SK-N-SH (cell line): ENCODE measurements around the gene C11orf86. TPM values are rescaled to one million over a fixed set of nuclear protein-coding genes. Genes with fewer than 3 reads are reported as not detected.

Source experiments
- CTCF ChIA-PET: fragments of 300-600, 350-600 bp; formaldehyde crosslinking; extraction: SDS; loops from one replicate; lab custom pipeline; 2021; lab: Yijun Ruan, JAX
- POLR2A ChIA-PET: fragments of 350-600 bp; sonication (Branson Sonifier 250); formaldehyde crosslinking; extraction: SDS; loops from one replicate; lab custom pipeline; 2020; ENCODE audit warnings: antibody characterized with exemption, inconsistent platforms; lab: Yijun Ruan, JAX
- DNase-seq: peaks from one replicate; pipeline ENCODE4 v3.0.0; 2012
- H2AFZ ChIP-seq: fragments of 200-600 bp; sonication (generic); 2 replicates; pipeline ENCODE4 v1.8.1; 2016; ENCODE audit warnings: antibody characterized with exemption, mild to moderate bottlenecking, low read depth
- H3F3A ChIP-seq: fragments of 200-600 bp; sonication (generic); replicated peaks from 2 replicates; pipeline ENCODE3; 2016; ENCODE audit warnings: antibody characterized with exemption, mild to moderate bottlenecking; ENCODE audit not compliant: insufficient read depth
- H3K27ac ChIP-seq, 2 experiments: fragments of 200-500 bp in 1 of 2; fragments of 200-600 bp in 1 of 2; sonication (Bioruptor generic) in 1 of 2; sonication (generic), shearing (Covaris generic) in 1 of 2; 2 replicates each; pipeline versions ENCODE4 v1.5.1 to v1.6.1; 2014 to 2016; ENCODE audit warnings: low read depth in 2 of 2, inconsistent platforms in 1 of 2, low read length in 1 of 2, mild to moderate bottlenecking in 1 of 2, mixed read lengths in 1 of 2
- H3K27me3 ChIP-seq: fragments of 200-600 bp; sonication (generic), shearing (Covaris generic); 2 replicates; pipeline ENCODE4 v1.6.1; 2016; ENCODE audit warnings: mixed run types; ENCODE audit not compliant: insufficient read depth
- H3K36me3 ChIP-seq, 2 experiments: fragments of 200-500 bp in 1 of 2; fragments of 200-600 bp in 1 of 2; sonication (Bioruptor generic) in 1 of 2; sonication (generic) in 1 of 2; replicated peaks in 1 of 2; 2 replicates each; pipeline versions ENCODE3 to v1.5.1; 2014 to 2016; ENCODE audit warnings: low read length in 1 of 2, mild to moderate bottlenecking in 1 of 2; ENCODE audit not compliant: insufficient read depth in 2 of 2, control insufficient read depth in 1 of 2
- H3K4me1 ChIP-seq, 2 experiments: fragments of 200-500 bp in 1 of 2; fragments of 200-600 bp in 1 of 2; sonication (Bioruptor generic) in 1 of 2; sonication (generic), shearing (Covaris generic) in 1 of 2; 2 replicates each; pipeline versions ENCODE4 v1.5.1 to v1.6.1; 2014 to 2016; ENCODE audit warnings: low read depth in 1 of 2, low read length in 1 of 2, mixed run types in 1 of 2; ENCODE audit not compliant: insufficient read depth in 2 of 2, control insufficient read depth in 1 of 2
- H3K4me2 ChIP-seq: fragments of 200-600 bp; sonication (generic), shearing (Covaris generic); 2 replicates; pipeline ENCODE4 v1.6.1; 2017; ENCODE audit warnings: mixed run types
- H3K4me3 ChIP-seq, 2 experiments: fragments of 200-500 bp in 1 of 2; fragments of 200-600 bp in 1 of 2; sonication (Bioruptor generic) in 1 of 2; sonication (generic), shearing (Covaris generic) in 1 of 2; 2 replicates each; pipeline versions ENCODE4 v1.5.1 to v1.8.1; 2014 to 2016; ENCODE audit warnings: low read depth in 2 of 2, inconsistent platforms in 1 of 2, low read length in 1 of 2, mild to moderate bottlenecking in 1 of 2, mixed read lengths in 1 of 2, moderate library complexity in 1 of 2
- H3K79me2 ChIP-seq: fragments of 200-600 bp; sonication (generic); 2 replicates; pipeline ENCODE4 v1.8.1; 2017; ENCODE audit warnings: mild to moderate bottlenecking; ENCODE audit not compliant: insufficient read depth
- H3K9ac ChIP-seq: fragments of 200-600 bp; sonication (generic); 2 replicates; pipeline ENCODE4 v1.6.1; 2017; ENCODE audit warnings: mixed run types
- H3K9me2 ChIP-seq: fragments of 200-600 bp; sonication (generic); 2 replicates; pipeline ENCODE4 v1.6.1; 2017; ENCODE audit warnings: mixed run types
- H3K9me3 ChIP-seq: fragments of 200-600 bp; sonication (generic); 2 replicates; pipeline ENCODE4 v1.6.1; 2017; ENCODE audit warnings: mixed run types, mild to moderate bottlenecking, moderate library complexity
- H4K20me1 ChIP-seq: fragments of 200-600 bp; sonication (generic); 2 replicates; pipeline ENCODE4 v1.6.1; 2017; ENCODE audit warnings: mild to moderate bottlenecking, mixed run types; ENCODE audit not compliant: insufficient read depth
- CHD2 ChIP-seq: fragments of 150-350 bp; IDR thresholded peaks from 2 replicates; pipeline ENCODE4 v1.6.1; 2018; ENCODE audit warnings: low read length; ENCODE audit not compliant: partially characterized antibody
- ELF1 ChIP-seq: IDR thresholded peaks from 2 replicates; pipeline ENCODE4 v1.4.0; 2012
- EZH2phosphoT487 ChIP-seq: fragments of 200-600 bp; sonication (generic); IDR thresholded peaks from 2 replicates; pipeline ENCODE4 v1.6.1; 2017; ENCODE audit warnings: low read depth, mixed run types, mild to moderate bottlenecking, antibody characterized with exemption, moderate library complexity, borderline replicate concordance
- FOSL2 ChIP-seq: IDR thresholded peaks from 2 replicates; pipeline ENCODE4 v1.4.0; 2012; ENCODE audit warnings: low read depth, mild to moderate bottlenecking, moderate library complexity, borderline replicate concordance
- FOXJ3 ChIP-seq: sonication (generic); formaldehyde crosslinking; IDR thresholded peaks from 2 replicates; pipeline ENCODE4 v1.5.1; 2020; ENCODE audit warnings: mild to moderate bottlenecking, missing genetic modification reagents
- FOXM1 ChIP-seq: IDR thresholded peaks from 2 replicates; pipeline ENCODE4 v1.4.0; 2012; ENCODE audit warnings: low read depth, mild to moderate bottlenecking
- JUND ChIP-seq: IDR thresholded peaks from 2 replicates; pipeline ENCODE4 v1.4.0; 2012
- MEF2A ChIP-seq: IDR thresholded peaks from 2 replicates; pipeline ENCODE4 v1.4.0; 2012; ENCODE audit warnings: low read depth, borderline replicate concordance
- MXI1 ChIP-seq: IDR thresholded peaks from 2 replicates; pipeline ENCODE4 v1.6.1; 2012; ENCODE audit warnings: mild to moderate bottlenecking, low read depth, low read length, improper control_type of control experiment
- NFIC ChIP-seq: IDR thresholded peaks from 2 replicates; pipeline ENCODE4 v1.4.0; 2012; ENCODE audit warnings: borderline replicate concordance
- POLR2AphosphoS5 ChIP-seq: IDR thresholded peaks from 2 replicates; pipeline ENCODE4 v1.6.1; 2012; ENCODE audit warnings: low read depth, low read length
- RXRA ChIP-seq: IDR thresholded peaks from 2 replicates; pipeline ENCODE4 v1.4.0; 2012; ENCODE audit warnings: low read depth, mild to moderate bottlenecking, borderline replicate concordance
- SIN3A ChIP-seq: IDR thresholded peaks from 2 replicates; pipeline ENCODE4 v1.6.1; 2012; ENCODE audit warnings: low read depth, mild to moderate bottlenecking, low read length, moderate library complexity, borderline replicate concordance
- WGBS: methylation state at CpG from one replicate; pipeline ENCODE4 v1.1.6; 2017; ENCODE audit warnings: low lambda C conversion rate; 5-methylcytosine and 5-hydroxymethylcytosine counted together
- polyA plus RNA-seq, 3 experiments: library from polyadenylated mRNA; depleted of rRNA; stranded (reverse); fragments of >200 nt; gene quantifications; 2 replicates each; pipeline ENCODE4 v1.2.3, GENCODE V29; 2012
- TF ChIP-seq, protein P1 (sequence below): IDR thresholded peaks from 2 replicates; pipeline ENCODE4 v1.4.0; 2012; ENCODE audit warnings: low read depth
- TF ChIP-seq, protein P2 (sequence below): IDR thresholded peaks from 2 replicates; pipeline ENCODE4 v1.6.1; 2012; ENCODE audit warnings: mild to moderate bottlenecking, low read depth, low read length, moderate library complexity
- TF ChIP-seq, protein P3 (sequence below): fragments of 150-350 bp; IDR thresholded peaks from 2 replicates; pipeline ENCODE4 v1.6.1; 2017; ENCODE audit warnings: antibody characterized with exemption, low read length, low read depth, borderline replicate concordance
- TF ChIP-seq, protein P4 (sequence below): IDR thresholded peaks from 2 replicates; pipeline ENCODE4; 2012

The C11orf86 gene
- polyA plus RNA-seq, 1 of the 3 experiments (the other 2 are of a cell fraction), result 0.08 TPM

DNA sequence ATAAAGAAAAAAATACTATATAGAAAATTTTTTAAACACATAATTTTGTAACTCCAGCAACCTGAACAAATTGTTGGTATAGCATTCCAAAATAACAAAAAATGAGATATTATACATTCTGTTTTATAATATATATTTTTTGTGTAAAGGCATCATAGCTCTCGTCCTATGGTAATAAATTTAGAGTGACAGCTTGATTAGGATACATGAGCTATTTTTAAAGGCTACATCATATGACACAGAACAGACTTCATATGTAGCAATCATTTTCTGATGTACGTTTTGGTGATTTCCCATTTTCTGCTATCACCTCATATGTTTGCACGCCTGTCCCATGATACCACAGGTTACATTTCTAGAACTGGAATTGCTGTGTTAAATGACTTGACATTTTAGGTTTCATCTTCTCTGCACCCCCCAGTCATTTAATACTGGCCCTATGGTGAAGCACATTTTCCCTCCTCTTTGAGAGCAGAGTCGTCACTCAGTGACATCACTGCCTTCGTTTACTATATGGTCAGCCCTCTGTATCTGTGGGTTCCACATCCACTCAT lies 36.4 kb upstream of the C11orf86 start:
- no peak overlapping the region for H3K27ac ChIP-seq
- no peaks in the 10 kb centered on the region for H3K9me2 ChIP-seq
- TF ChIP-seq FOXJ3 (CRISPR knock-in tag) (no peak), MXI1 (no peak), FOSL2 (no peak), RXRA (no peak), SIN3A (no peak), FOXM1 (no peak), POLR2AphosphoS5 (no peak), EZH2phosphoT487 (no peak), MEF2A (no peak), CHD2 (no peak), ELF1 (no peak)
- TF ChIP-seq, protein P1, sequence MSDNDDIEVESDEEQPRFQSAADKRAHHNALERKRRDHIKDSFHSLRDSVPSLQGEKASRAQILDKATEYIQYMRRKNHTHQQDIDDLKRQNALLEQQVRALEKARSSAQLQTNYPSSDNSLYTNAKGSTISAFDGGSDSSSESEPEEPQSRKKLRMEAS, result no peak
- TF ChIP-seq, protein P2, sequence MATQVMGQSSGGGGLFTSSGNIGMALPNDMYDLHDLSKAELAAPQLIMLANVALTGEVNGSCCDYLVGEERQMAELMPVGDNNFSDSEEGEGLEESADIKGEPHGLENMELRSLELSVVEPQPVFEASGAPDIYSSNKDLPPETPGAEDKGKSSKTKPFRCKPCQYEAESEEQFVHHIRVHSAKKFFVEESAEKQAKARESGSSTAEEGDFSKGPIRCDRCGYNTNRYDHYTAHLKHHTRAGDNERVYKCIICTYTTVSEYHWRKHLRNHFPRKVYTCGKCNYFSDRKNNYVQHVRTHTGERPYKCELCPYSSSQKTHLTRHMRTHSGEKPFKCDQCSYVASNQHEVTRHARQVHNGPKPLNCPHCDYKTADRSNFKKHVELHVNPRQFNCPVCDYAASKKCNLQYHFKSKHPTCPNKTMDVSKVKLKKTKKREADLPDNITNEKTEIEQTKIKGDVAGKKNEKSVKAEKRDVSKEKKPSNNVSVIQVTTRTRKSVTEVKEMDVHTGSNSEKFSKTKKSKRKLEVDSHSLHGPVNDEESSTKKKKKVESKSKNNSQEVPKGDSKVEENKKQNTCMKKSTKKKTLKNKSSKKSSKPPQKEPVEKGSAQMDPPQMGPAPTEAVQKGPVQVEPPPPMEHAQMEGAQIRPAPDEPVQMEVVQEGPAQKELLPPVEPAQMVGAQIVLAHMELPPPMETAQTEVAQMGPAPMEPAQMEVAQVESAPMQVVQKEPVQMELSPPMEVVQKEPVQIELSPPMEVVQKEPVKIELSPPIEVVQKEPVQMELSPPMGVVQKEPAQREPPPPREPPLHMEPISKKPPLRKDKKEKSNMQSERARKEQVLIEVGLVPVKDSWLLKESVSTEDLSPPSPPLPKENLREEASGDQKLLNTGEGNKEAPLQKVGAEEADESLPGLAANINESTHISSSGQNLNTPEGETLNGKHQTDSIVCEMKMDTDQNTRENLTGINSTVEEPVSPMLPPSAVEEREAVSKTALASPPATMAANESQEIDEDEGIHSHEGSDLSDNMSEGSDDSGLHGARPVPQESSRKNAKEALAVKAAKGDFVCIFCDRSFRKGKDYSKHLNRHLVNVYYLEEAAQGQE, result no peak
- peaks cover 0 to 3% of the 10 kb centered on the region in 2 experiments; a peak in 1 of 4 replicates for H3K4me1 ChIP-seq
- H3F3A ChIP-seq, result no peaks in the 10 kb centered on the region
- CTCF ChIA-PET, result no interaction called here
- no peak overlapping the region for H2AFZ ChIP-seq
- no peak overlapping the region for H3K4me3 ChIP-seq
- no peaks in the 10 kb centered on the region for H3K9me3 ChIP-seq
- DNase-seq, result no peak
- no peak overlapping the region for H3K4me2 ChIP-seq
- H3K79me2 ChIP-seq, result no peaks in the 10 kb centered on the region
- H3K27me3 ChIP-seq, result no peaks in the 10 kb centered on the region
- no peak overlapping the region for H3K9ac ChIP-seq
- WGBS, result 93% methylated on average over 5 of the region's 5 CpGs
- POLR2A ChIA-PET, result no interaction called here
- no peaks in the 10 kb centered on the region for H4K20me1 ChIP-seq
- H3K36me3 ChIP-seq, result no peaks in the 10 kb centered on the region

DNA sequence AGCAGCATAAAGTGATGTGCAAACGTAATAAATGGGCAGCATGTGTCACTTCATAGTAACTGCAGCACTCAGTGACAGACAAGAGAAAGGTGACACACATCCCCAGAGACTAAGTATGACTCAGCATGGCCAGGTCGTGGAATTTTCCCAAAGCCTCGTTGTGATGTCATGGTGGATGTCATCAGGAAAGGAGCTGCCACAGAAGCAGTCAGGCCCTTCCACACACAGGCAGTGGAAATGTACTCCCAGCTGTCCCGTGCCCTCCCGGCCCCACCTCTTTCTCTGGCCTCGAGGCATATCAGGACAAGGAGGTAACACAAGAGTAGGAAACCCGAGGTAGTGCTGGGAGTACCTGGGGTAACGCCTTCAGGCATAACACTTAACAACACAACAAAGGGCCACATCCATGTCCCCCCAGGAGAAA lies 25.0 kb upstream of the C11orf86 start:
- no peak for TF ChIP-seq NFIC
- TF ChIP-seq JUND, result peak; percentile 30; the same call in 1 of the 2 replicates
- peak; percentile 60 for TF ChIP-seq FOSL2
- TF ChIP-seq, protein P3, sequence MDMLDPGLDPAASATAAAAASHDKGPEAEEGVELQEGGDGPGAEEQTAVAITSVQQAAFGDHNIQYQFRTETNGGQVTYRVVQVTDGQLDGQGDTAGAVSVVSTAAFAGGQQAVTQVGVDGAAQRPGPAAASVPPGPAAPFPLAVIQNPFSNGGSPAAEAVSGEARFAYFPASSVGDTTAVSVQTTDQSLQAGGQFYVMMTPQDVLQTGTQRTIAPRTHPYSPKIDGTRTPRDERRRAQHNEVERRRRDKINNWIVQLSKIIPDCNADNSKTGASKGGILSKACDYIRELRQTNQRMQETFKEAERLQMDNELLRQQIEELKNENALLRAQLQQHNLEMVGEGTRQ, result no peak
- TF ChIP-seq, protein P4, sequence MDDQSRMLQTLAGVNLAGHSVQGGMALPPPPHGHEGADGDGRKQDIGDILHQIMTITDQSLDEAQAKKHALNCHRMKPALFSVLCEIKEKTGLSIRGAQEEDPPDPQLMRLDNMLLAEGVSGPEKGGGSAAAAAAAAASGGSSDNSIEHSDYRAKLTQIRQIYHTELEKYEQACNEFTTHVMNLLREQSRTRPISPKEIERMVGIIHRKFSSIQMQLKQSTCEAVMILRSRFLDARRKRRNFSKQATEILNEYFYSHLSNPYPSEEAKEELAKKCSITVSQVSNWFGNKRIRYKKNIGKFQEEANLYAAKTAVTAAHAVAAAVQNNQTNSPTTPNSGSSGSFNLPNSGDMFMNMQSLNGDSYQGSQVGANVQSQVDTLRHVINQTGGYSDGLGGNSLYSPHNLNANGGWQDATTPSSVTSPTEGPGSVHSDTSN, result peak; percentile 23; the same call in 1 of the 2 replicates
- no peak overlapping the region; the same call in 1 of the 2 replicates for H3K9ac ChIP-seq
- H3K79me2 ChIP-seq, result no peaks in the 10 kb centered on the region; the same call in 1 of the 2 replicates
- POLR2A ChIA-PET, result no interaction called here
- peak overlapping the region in 1 of 2 experiments; percentile 59; a peak in 2 of 4 replicates for H3K27ac ChIP-seq
- peak overlapping the region; percentile 38 for H2AFZ ChIP-seq
- no peaks in the 10 kb centered on the region for H3K36me3 ChIP-seq
- no peaks in the 10 kb centered on the region for H3K9me2 ChIP-seq
- H3K4me3 ChIP-seq, result no peak overlapping the region
- H3K4me1 ChIP-seq, result peaks cover 11 to 41% of the 10 kb centered on the region in 2 experiments
- no peak for DNase-seq
- WGBS, result 40% methylated on average over 7 of the region's 8 CpGs
- H3K27me3 ChIP-seq, result no peaks in the 10 kb centered on the region
- H3F3A ChIP-seq, result peaks cover 5% of the 10 kb centered on the region
- CTCF ChIA-PET, result interaction anchor here (0.7 to 1.2 kb wide), 2 partner anchors 54 to 67 kb away, joined by 3 read pairs; no protein-coding TSS in a partner anchor
- no peaks in the 10 kb centered on the region for H3K9me3 ChIP-seq
- H4K20me1 ChIP-seq, result no peaks in the 10 kb centered on the region
- no peak overlapping the region for H3K4me2 ChIP-seq
